ENCODE measurements around the gene FHIT. TPM values are rescaled to one million over a fixed set of nuclear protein-coding genes. Genes with fewer than 3 reads are reported as not detected.

Gene FHIT
- total and polyA plus RNA-seq, 4 donors = 2.1 to 14.7 (median 6.6) TPM

DNA sequence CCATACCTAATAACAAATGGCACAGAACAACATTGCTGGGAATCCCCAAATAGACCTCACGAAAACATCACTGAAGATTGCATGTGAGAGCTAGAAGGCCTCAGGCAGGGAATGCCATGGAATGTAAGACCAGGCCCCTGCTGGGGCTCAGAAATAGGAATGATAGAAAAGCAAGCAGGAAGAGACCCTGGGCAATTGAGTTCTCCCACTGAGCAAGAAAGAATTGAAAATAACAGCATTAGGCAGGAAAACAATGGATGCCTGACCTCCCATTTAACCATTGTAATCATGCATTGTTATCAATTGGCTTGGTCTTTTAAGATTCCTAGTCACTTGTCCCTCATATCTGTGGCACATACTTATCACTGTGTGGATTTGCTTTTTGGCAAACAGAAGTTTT is 581.6 kb downstream of the FHIT start:
- TF ChIP-seq TAF1 (conservative IDR thresholded peaks at IDR 0.05) (no peak), YY1 (IDR thresholded peaks at IDR 0.05) (no peak), GABPA (IDR thresholded peaks at IDR 0.05 in 1 of 2, conservative IDR thresholded peaks at IDR 0.05 in 1 of 2) (no peak), NR2F2 (IDR thresholded peaks at IDR 0.05) (no peak)
- TF ChIP-seq, protein P1, sequence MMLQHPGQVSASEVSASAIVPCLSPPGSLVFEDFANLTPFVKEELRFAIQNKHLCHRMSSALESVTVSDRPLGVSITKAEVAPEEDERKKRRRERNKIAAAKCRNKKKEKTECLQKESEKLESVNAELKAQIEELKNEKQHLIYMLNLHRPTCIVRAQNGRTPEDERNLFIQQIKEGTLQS (IDR thresholded peaks at IDR 0.05) = no peak
- no peaks in the 10 kb centered on the region for H3K9me3 ChIP-seq (ENCODE audit: control insufficient read depth in 4 of 4, low read length in 3 of 4)
- no peaks in the 10 kb centered on the region for H3K27me3 ChIP-seq (ENCODE audit: control insufficient read depth in 4 of 4, insufficient read depth in 4 of 4, low read length in 3 of 4)
- H3K4me1 ChIP-seq (ENCODE audit: control insufficient read depth in 4 of 4, insufficient read depth in 4 of 4, low read length in 3 of 4) = no peaks in the 10 kb centered on the region
- WGBS = 96% methylated on average over 1 of the region's 1 CpG
- H3K36me3 ChIP-seq (ENCODE audit: control insufficient read depth in 4 of 4, insufficient read depth in 3 of 4, low read depth in 1 of 4, low read length in 3 of 4) = no peaks in the 10 kb centered on the region
- DNase-seq (ENCODE audit: low spot score) = no peak
- H3K27ac ChIP-seq (ENCODE audit: low read depth in 1 of 2, low read length in 2 of 2) = no peak overlapping the region
- no peak overlapping the region for H3K4me3 ChIP-seq (ENCODE audit: low read depth in 1 of 3, low read length in 3 of 3)
- H3K9ac ChIP-seq (ENCODE audit: low read depth in 1 of 2, low read length in 2 of 2) = no peak overlapping the region

DNA sequence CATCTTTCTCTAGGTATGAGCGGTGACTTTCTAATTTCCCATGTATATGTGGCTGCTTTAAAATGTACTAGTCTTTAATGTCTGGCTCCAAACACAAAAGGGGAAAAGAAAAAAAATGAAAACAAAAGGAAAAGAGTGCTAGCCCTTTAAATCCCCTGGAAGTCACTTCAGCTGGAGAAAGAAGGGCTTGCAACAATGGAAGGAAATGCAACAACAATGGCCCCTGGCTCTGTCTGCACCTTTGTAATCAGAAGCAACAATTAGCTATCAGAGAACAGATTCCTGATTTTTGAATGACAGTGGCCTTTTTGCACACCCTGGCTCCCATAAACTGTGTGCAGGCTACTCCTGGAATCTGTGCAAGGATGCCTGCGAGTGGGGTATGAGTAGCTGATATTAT is 591.2 kb downstream of the FHIT start:
- TF ChIP-seq RXRA (IDR thresholded peaks at IDR 0.05) = no peak
- TF ChIP-seq, protein P2, sequence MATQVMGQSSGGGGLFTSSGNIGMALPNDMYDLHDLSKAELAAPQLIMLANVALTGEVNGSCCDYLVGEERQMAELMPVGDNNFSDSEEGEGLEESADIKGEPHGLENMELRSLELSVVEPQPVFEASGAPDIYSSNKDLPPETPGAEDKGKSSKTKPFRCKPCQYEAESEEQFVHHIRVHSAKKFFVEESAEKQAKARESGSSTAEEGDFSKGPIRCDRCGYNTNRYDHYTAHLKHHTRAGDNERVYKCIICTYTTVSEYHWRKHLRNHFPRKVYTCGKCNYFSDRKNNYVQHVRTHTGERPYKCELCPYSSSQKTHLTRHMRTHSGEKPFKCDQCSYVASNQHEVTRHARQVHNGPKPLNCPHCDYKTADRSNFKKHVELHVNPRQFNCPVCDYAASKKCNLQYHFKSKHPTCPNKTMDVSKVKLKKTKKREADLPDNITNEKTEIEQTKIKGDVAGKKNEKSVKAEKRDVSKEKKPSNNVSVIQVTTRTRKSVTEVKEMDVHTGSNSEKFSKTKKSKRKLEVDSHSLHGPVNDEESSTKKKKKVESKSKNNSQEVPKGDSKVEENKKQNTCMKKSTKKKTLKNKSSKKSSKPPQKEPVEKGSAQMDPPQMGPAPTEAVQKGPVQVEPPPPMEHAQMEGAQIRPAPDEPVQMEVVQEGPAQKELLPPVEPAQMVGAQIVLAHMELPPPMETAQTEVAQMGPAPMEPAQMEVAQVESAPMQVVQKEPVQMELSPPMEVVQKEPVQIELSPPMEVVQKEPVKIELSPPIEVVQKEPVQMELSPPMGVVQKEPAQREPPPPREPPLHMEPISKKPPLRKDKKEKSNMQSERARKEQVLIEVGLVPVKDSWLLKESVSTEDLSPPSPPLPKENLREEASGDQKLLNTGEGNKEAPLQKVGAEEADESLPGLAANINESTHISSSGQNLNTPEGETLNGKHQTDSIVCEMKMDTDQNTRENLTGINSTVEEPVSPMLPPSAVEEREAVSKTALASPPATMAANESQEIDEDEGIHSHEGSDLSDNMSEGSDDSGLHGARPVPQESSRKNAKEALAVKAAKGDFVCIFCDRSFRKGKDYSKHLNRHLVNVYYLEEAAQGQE (IDR thresholded peaks at IDR 0.05) = no peak
- TF ChIP-seq, protein P1 (IDR thresholded peaks at IDR 0.05) = no peak
- DNase-seq (ENCODE audit: low spot score) = no peak
- no peak overlapping the region for H3K9ac ChIP-seq (ENCODE audit: low read depth in 1 of 2, low read length in 2 of 2)
- peaks cover 0 to 3% (median 0%) of the 10 kb centered on the region in 4 donors for H3K9me3 ChIP-seq (ENCODE audit: control insufficient read depth in 4 of 4, low read length in 3 of 4)
- WGBS = 89% methylated on average over 2 of the region's 2 CpGs
- no peak overlapping the region for H3K4me3 ChIP-seq (ENCODE audit: low read depth in 1 of 3, low read length in 3 of 3)
- H3K27ac ChIP-seq (ENCODE audit: low read depth in 1 of 2, low read length in 2 of 2) = no peak overlapping the region
- no peaks in the 10 kb centered on the region for H3K4me1 ChIP-seq (ENCODE audit: control insufficient read depth in 4 of 4, insufficient read depth in 4 of 4, low read length in 3 of 4)
- no peaks in the 10 kb centered on the region for H3K27me3 ChIP-seq (ENCODE audit: control insufficient read depth in 4 of 4, insufficient read depth in 4 of 4, low read length in 3 of 4)
- no peaks in the 10 kb centered on the region for H3K36me3 ChIP-seq (ENCODE audit: control insufficient read depth in 4 of 4, insufficient read depth in 3 of 4, low read depth in 1 of 4, low read length in 3 of 4)

DNA sequence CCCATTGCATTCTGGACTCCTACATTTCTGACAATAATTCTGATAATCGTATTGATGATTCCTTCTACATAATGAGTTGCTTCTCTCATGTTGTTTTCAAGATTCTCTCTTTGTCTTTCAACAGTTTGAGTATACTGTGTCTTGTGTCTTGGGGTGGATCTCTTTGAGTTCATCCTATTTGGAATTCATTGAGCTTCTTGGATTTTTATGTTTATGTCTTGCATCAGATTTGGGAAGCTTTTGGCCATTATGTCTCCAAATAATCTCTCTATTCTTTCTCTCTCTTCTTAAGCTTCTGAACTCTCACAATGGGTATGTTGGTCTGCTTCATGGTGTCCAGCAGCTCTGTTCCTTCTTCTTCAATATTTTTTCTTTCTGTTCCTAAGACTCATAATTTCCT is 592.2 kb downstream of the FHIT start:
- no peaks in the 10 kb centered on the region for H3K4me1 ChIP-seq (ENCODE audit: control insufficient read depth in 4 of 4, insufficient read depth in 4 of 4, low read length in 3 of 4)
- H3K27ac ChIP-seq (ENCODE audit: low read depth in 1 of 2, low read length in 2 of 2) = no peak overlapping the region
- TF ChIP-seq FOXA1 (IDR thresholded peaks at IDR 0.05) (no peak), EGR1 (IDR thresholded peaks at IDR 0.05; ENCODE audit: low read depth in 2 of 2) (no peak), JUND (IDR thresholded peaks at IDR 0.05) (no peak), HNF4A (conservative IDR thresholded peaks at IDR 0.05) (no peak), FOXA2 (IDR thresholded peaks at IDR 0.05) (no peak), TAF1 (conservative IDR thresholded peaks at IDR 0.05) (no peak)
- TF ChIP-seq, protein P1 (IDR thresholded peaks at IDR 0.05) = no peak
- TF ChIP-seq, protein P3, sequence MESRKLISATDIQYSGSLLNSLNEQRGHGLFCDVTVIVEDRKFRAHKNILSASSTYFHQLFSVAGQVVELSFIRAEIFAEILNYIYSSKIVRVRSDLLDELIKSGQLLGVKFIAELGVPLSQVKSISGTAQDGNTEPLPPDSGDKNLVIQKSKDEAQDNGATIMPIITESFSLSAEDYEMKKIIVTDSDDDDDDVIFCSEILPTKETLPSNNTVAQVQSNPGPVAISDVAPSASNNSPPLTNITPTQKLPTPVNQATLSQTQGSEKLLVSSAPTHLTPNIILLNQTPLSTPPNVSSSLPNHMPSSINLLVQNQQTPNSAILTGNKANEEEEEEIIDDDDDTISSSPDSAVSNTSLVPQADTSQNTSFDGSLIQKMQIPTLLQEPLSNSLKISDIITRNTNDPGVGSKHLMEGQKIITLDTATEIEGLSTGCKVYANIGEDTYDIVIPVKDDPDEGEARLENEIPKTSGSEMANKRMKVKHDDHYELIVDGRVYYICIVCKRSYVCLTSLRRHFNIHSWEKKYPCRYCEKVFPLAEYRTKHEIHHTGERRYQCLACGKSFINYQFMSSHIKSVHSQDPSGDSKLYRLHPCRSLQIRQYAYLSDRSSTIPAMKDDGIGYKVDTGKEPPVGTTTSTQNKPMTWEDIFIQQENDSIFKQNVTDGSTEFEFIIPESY (IDR thresholded peaks at IDR 0.05) = no peak
- H3K9me3 ChIP-seq (ENCODE audit: control insufficient read depth in 4 of 4, low read length in 3 of 4) = peaks cover 0 to 3% (median 0%) of the 10 kb centered on the region in 4 donors
- no peaks in the 10 kb centered on the region for H3K27me3 ChIP-seq (ENCODE audit: control insufficient read depth in 4 of 4, insufficient read depth in 4 of 4, low read length in 3 of 4)
- H3K36me3 ChIP-seq (ENCODE audit: control insufficient read depth in 4 of 4, insufficient read depth in 3 of 4, low read depth in 1 of 4, low read length in 3 of 4) = no peaks in the 10 kb centered on the region
- H3K9ac ChIP-seq (ENCODE audit: low read depth in 1 of 2, low read length in 2 of 2) = no peak overlapping the region
- H3K4me3 ChIP-seq (ENCODE audit: low read depth in 1 of 3, low read length in 3 of 3) = no peak overlapping the region
- DNase-seq (ENCODE audit: low spot score) = no peak
- 99% methylated on average over 1 of the region's 1 CpG for WGBS

Measured in liver (tissue), 9 donors.